IMR-90 (cell line): ENCODE measurements around the gene C6orf52. TPM values are rescaled to one million over a fixed set of nuclear protein-coding genes. Genes with fewer than 3 reads are reported as not detected.

Experiments used
- ATAC-seq: fragments of 200-7000 bp; cut with Tn5 transposase; 2 replicates; pipeline ENCODE4 v1.9.1; 2020; ENCODE audit warnings: low read depth, mild to moderate bottlenecking, moderate library complexity
- BruUV-seq: library from RNA; stranded (reverse); fragments of 400-500 nt; replicated peaks from 2 replicates; lab custom pipeline; 2021; lab: Mats Ljungman, UMichigan
- CTCF ChIA-PET: fragments of 300-600 bp; formaldehyde crosslinking; extraction: SDS; loops from one replicate; lab custom pipeline; 2021; ENCODE audit warnings: antibody characterized with exemption; lab: Yijun Ruan, JAX
- POLR2A ChIA-PET: fragments of 300-600 bp; sonication (Branson Sonifier 250); formaldehyde crosslinking; loops from one replicate; lab custom pipeline; 2022; ENCODE audit warnings: antibody characterized with exemption; ENCODE audit not compliant: unreplicated experiment; lab: Charles Lee
- DNase-seq: peaks from one replicate; pipeline ENCODE4 v3.0.0; 2013
- H2AFZ ChIP-seq: replicated peaks from 2 replicates; pipeline ENCODE3; 2013; ENCODE audit warnings: low read length, mild to moderate bottlenecking; ENCODE audit not compliant: poor library complexity
- H2AK5ac ChIP-seq: 2 replicates; pipeline ENCODE4 v1.6.1; 2013; ENCODE audit warnings: low read depth, low read length, inconsistent platforms
- H2AK9ac ChIP-seq: replicated peaks from 2 replicates; pipeline ENCODE3; 2013; ENCODE audit warnings: mild to moderate bottlenecking, low read depth, low read length, moderate library complexity; ENCODE audit not compliant: poor library complexity
- H2BK120ac ChIP-seq: 2 replicates; pipeline ENCODE4 v1.6.1; 2013; ENCODE audit warnings: low read depth, low read length, inconsistent platforms
- H2BK15ac ChIP-seq: 3 replicates; pipeline ENCODE4 v1.6.1; 2013; ENCODE audit warnings: low read depth, low read length, inconsistent platforms
- H2BK20ac ChIP-seq: 2 replicates; pipeline ENCODE4 v1.6.1; 2013; ENCODE audit warnings: low read depth, mild to moderate bottlenecking, inconsistent platforms, low read length, moderate library complexity
- H2BK5ac ChIP-seq: 2 replicates; pipeline ENCODE4 v1.6.1; 2013; ENCODE audit warnings: mild to moderate bottlenecking, low read depth, low read length, inconsistent platforms; ENCODE audit not compliant: poor library complexity, severe bottlenecking
- H3K14ac ChIP-seq: replicated peaks from 2 replicates; pipeline ENCODE4 v1.6.1; 2013; ENCODE audit warnings: low read depth, low read length, inconsistent platforms
- H3K18ac ChIP-seq: 2 replicates; pipeline ENCODE4 v1.6.1; 2013; ENCODE audit warnings: low read depth, low read length, control low read depth
- H3K23ac ChIP-seq: 2 replicates; pipeline ENCODE4 v1.6.1; 2013; ENCODE audit warnings: low read depth, low read length, inconsistent platforms
- H3K27ac ChIP-seq: 2 replicates; pipeline ENCODE4 v1.5.1; 2013; ENCODE audit warnings: mild to moderate bottlenecking, control low read depth, low read length; ENCODE audit not compliant: insufficient read depth
- H3K27me3 ChIP-seq: 2 replicates; pipeline ENCODE4 v1.6.1; 2013; ENCODE audit warnings: low read length; ENCODE audit not compliant: control insufficient read depth, insufficient read depth
- H3K36me3 ChIP-seq: 2 replicates; pipeline ENCODE4 v1.6.1; 2013; ENCODE audit warnings: low read length, mixed read lengths; ENCODE audit not compliant: control insufficient read depth, insufficient read depth
- H3K4ac ChIP-seq: 2 replicates; pipeline ENCODE4 v1.6.1; 2013; ENCODE audit warnings: low read depth, low read length, inconsistent platforms
- H3K4me1 ChIP-seq: 2 replicates; pipeline ENCODE4 v1.6.1; 2013; ENCODE audit warnings: low read length, mixed read lengths; ENCODE audit not compliant: control insufficient read depth, insufficient read depth
- H3K4me2 ChIP-seq: 2 replicates; pipeline ENCODE4 v1.6.1; 2013; ENCODE audit warnings: low read depth, mild to moderate bottlenecking, control low read depth, low read length, moderate library complexity
- H3K4me3 ChIP-seq: 2 replicates; pipeline ENCODE4 v1.5.1; 2013; ENCODE audit warnings: low read depth, mild to moderate bottlenecking, control low read depth, low read length, moderate library complexity; ENCODE audit not compliant: insufficient read depth
- H3K56ac ChIP-seq: 2 replicates; pipeline ENCODE4 v1.6.1; 2013; ENCODE audit warnings: low read length, inconsistent platforms; ENCODE audit not compliant: insufficient read depth; ENCODE audit errors: extremely low read depth
- H3K79me1 ChIP-seq, 2 experiments: 2 replicates each; pipeline ENCODE4 v1.6.1; 2013; ENCODE audit warnings: low read length in 2 of 2, inconsistent platforms in 1 of 2, low read depth in 1 of 2
- H3K9ac ChIP-seq: 2 replicates; pipeline ENCODE4 v1.6.1; 2013; ENCODE audit warnings: low read depth, low read length, control low read depth
- H3K9me1 ChIP-seq: 2 replicates; pipeline ENCODE4 v1.6.1; 2013; ENCODE audit warnings: low read length, inconsistent platforms; ENCODE audit not compliant: insufficient read depth
- H3K9me3 ChIP-seq: 2 replicates; pipeline ENCODE4 v1.6.1; 2013; ENCODE audit warnings: low read length; ENCODE audit not compliant: control insufficient read depth, insufficient read depth
- H4K20me1 ChIP-seq: 2 replicates; pipeline ENCODE4 v1.6.1; 2013; ENCODE audit warnings: low read length, inconsistent platforms; ENCODE audit not compliant: insufficient read depth
- H4K5ac ChIP-seq: 2 replicates; pipeline ENCODE4 v1.6.1; 2013; ENCODE audit warnings: mild to moderate bottlenecking, low read depth, low read length, control low read depth
- H4K8ac ChIP-seq, 2 experiments: 2 replicates each; pipeline ENCODE4 v1.6.1; 2013; ENCODE audit warnings: low read depth in 2 of 2, low read length in 2 of 2, control low read depth in 1 of 2, inconsistent platforms in 1 of 2
- H4K91ac ChIP-seq: 2 replicates; pipeline ENCODE4 v1.6.1; 2013; ENCODE audit warnings: low read depth, low read length, inconsistent platforms; ENCODE audit not compliant: insufficient read depth
- BHLHE40 ChIP-seq: fragments of 150-350 bp; IDR thresholded peaks from 2 replicates; pipeline ENCODE4 v1.6.1; 2016; ENCODE audit warnings: mild to moderate bottlenecking, low read depth, low read length
- CEBPB ChIP-seq: IDR thresholded peaks from 2 replicates; pipeline ENCODE4 v1.6.1; 2012; ENCODE audit warnings: low read depth, low read length, improper control_type of control experiment
- CHD1 ChIP-seq: IDR thresholded peaks from 2 replicates; pipeline ENCODE4 v1.6.1; 2012; ENCODE audit warnings: low read depth, low read length, improper control_type of control experiment
- CTCF ChIP-seq: conservative IDR thresholded peaks from 2 replicates; pipeline ENCODE4 v1.5.1; 2012; ENCODE audit warnings: mild to moderate bottlenecking, low read depth, low read length, improper control_type of control experiment
- ELK1 ChIP-seq: fragments of 150-350 bp; IDR thresholded peaks from 2 replicates; pipeline ENCODE4 v1.6.1; 2016; ENCODE audit warnings: low read depth, mild to moderate bottlenecking, low read length, moderate library complexity, borderline replicate concordance
- FOS ChIP-seq: fragments of 150-350 bp; IDR thresholded peaks from 2 replicates; pipeline ENCODE4 v1.6.1; 2016; ENCODE audit warnings: low read depth, low read length
- MAFK ChIP-seq: IDR thresholded peaks from 2 replicates; pipeline ENCODE4 v1.6.1; 2012; ENCODE audit warnings: low read depth, low read length, improper control_type of control experiment
- MAZ ChIP-seq: IDR thresholded peaks from 2 replicates; pipeline ENCODE4 v1.6.1; 2012; ENCODE audit warnings: low read depth, mild to moderate bottlenecking, low read length, improper control_type of control experiment, moderate library complexity, borderline replicate concordance
- MXI1 ChIP-seq: IDR thresholded peaks from 2 replicates; pipeline ENCODE4 v1.6.1; 2012; ENCODE audit warnings: low read depth, mild to moderate bottlenecking, low read length, moderate library complexity, borderline replicate concordance
- NFE2L2 ChIP-seq: fragments of 150-350 bp; IDR thresholded peaks from 2 replicates; pipeline ENCODE4 v1.6.1; 2016; ENCODE audit warnings: low read depth, mild to moderate bottlenecking, low read length
- POLR2A ChIP-seq: IDR thresholded peaks from 2 replicates; pipeline ENCODE4 v1.6.1; 2012; ENCODE audit warnings: mild to moderate bottlenecking, low read depth, low read length
- RAD21 ChIP-seq: IDR thresholded peaks from 2 replicates; pipeline ENCODE4 v1.6.1; 2012; ENCODE audit warnings: low read length, improper control_type of control experiment
- RCOR1 ChIP-seq: IDR thresholded peaks from 2 replicates; pipeline ENCODE4 v1.6.1; 2012; ENCODE audit warnings: mild to moderate bottlenecking, low read length, improper control_type of control experiment; ENCODE audit not compliant: insufficient replicate concordance
- RFX5 ChIP-seq: IDR thresholded peaks from 2 replicates; pipeline ENCODE4 v1.8.0; 2012; ENCODE audit warnings: low read depth, mild to moderate bottlenecking, low read length, moderate library complexity
- USF2 ChIP-seq: fragments of 150-350 bp; IDR thresholded peaks from 2 replicates; pipeline ENCODE4 v1.6.1; 2017; ENCODE audit warnings: mild to moderate bottlenecking, antibody characterized with exemption, low read length, low read depth
- WGBS, 2 experiments: methylation state at CpG; one replicate each; pipeline versions ENCODE4 v1.1.5 to v1.1.7; 2013; ENCODE audit warnings: missing lambda C conversion rate in 2 of 2; ENCODE audit not compliant: insufficient read length in 1 of 2; ENCODE audit errors: extremely low coverage in 2 of 2; 5-methylcytosine and 5-hydroxymethylcytosine counted together
- dilution Hi-C: fragments of 300-500 bp; cut with HindIII; formaldehyde crosslinking; loops from one replicate; pipeline ENCODE4 v1.14.3; 2018; ENCODE audit warnings: low sequenced_read_pairs; ENCODE audit not compliant: unreplicated experiment
- in situ Hi-C: fragments of 300-500 bp; cut with MboI; formaldehyde crosslinking; loops from 3 replicates; pipeline ENCODE4 v1.14.3; 2019; ENCODE audit warnings: low sequenced_read_pairs, inconsistent platforms, mixed read lengths
- intact Hi-C: fragments of 100-400 bp; cut with micrococcal nuclease; formaldehyde crosslinking; loops from 2 replicates; pipeline ENCODE4 v1.10.0; 2022
- polyA plus RNA-seq, 3 experiments: library from polyadenylated mRNA; depleted of rRNA; stranded (reverse); fragments of >200 nt; gene quantifications; 2 replicates each; pipeline ENCODE4 v1.2.3, GENCODE V29; 2012; ENCODE audit warnings: low replicate concordance in 1 of 3
- total RNA-seq: library from RNA; depleted of rRNA; stranded (reverse); fragments of >200 nt; gene quantifications from 2 replicates; pipeline ENCODE4 v1.2.3, GENCODE V29; 2012

Gene C6orf52
- total and polyA plus RNA-seq, 2 of the 4 experiments (the other 2 are of a cell fraction) = 0.31 TPM; not detected in 1

- H3K36me3 ChIP-seq = no peaks in the 10 kb centered on the region; the same call in 1 of the 2 replicates
- no peaks in the 10 kb centered on the region for H3K9me3 ChIP-seq
- H2BK120ac ChIP-seq = no peak overlapping the region
- no peak overlapping the region for H2BK5ac ChIP-seq
- no peak overlapping the region for H3K27ac ChIP-seq
- peaks cover 2% of the 10 kb centered on the region; the same call in 1 of the 2 replicates for H3K4me1 ChIP-seq
- no peak overlapping the region for H2AK9ac ChIP-seq
- H3K23ac ChIP-seq = peak overlapping the region; percentile 31; the same call in 1 of the 2 replicates
- no peak overlapping the region for H3K4ac ChIP-seq
- H3K56ac ChIP-seq = no peak overlapping the region
- 0 out of 2 replicates have a peak overlapping the region, but pooled peaks have one; percentile 82 for H3K4me3 ChIP-seq
- no peak overlapping the region for H2BK20ac ChIP-seq
- no peak for TF ChIP-seq ELK1
- no peak for TF ChIP-seq CTCF
- TF ChIP-seq RCOR1 = no peak
- no peak for TF ChIP-seq NFE2L2
- no peak for TF ChIP-seq USF2
- TF ChIP-seq MAFK = no peak
- TF ChIP-seq CEBPB = no peak
- TF ChIP-seq POLR2A = no peak
- TF ChIP-seq MXI1 = no peak
- TF ChIP-seq BHLHE40 = no peak
- no peak for TF ChIP-seq RFX5
- TF ChIP-seq FOS = no peak
- no peak for TF ChIP-seq MAZ
- TF ChIP-seq CHD1 = no peak
- TF ChIP-seq RAD21 = no peak
- no peak overlapping the region for H2AK5ac ChIP-seq
- DNase-seq = no peak
- intact Hi-C loops = loop anchor here (5.0 kb wide), 1 partner anchor 69 kb away; no protein-coding TSS in a partner anchor
- dilution Hi-C loops = no loop called here
- H4K5ac ChIP-seq = peak overlapping the region; percentile 52; the same call in 1 of the 2 replicates
- BruUV-seq = no TSS peak
- ChIA-PET POLR2A (no interaction called here), CTCF (no interaction called here)
- in situ Hi-C loops = no loop called here
- peak overlapping the region; percentile 84 for H3K4me2 ChIP-seq
- H3K27me3 ChIP-seq = no peaks in the 10 kb centered on the region; the same call in 1 of the 2 replicates
- no peak overlapping the region for H3K14ac ChIP-seq
- WGBS, 2 experiments = 100% methylated on average over 3 of the region's 8 CpGs; no CpG with 5 or more reads in 1 of the 2 experiments
- no peaks in the 10 kb centered on the region for H3K9me1 ChIP-seq
- H3K9ac ChIP-seq = no peak overlapping the region
- H2AFZ ChIP-seq = no peak overlapping the region
- H4K91ac ChIP-seq = no peak overlapping the region
- H3K79me1 ChIP-seq = peaks cover 18 to 36% of the 10 kb centered on the region in 2 experiments
- no peak for ATAC-seq
- H2BK15ac ChIP-seq = no peak overlapping the region
- no peak overlapping the region for H3K18ac ChIP-seq
- peak overlapping the region; percentile 48 to 97; a peak in 2 of 4 replicates for H4K8ac ChIP-seq
- H4K20me1 ChIP-seq = no peaks in the 10 kb centered on the region
Observed at GRCh38 chr6:10692965-10693538, 1.4 kb downstream of the C6orf52 start.
